MG63 (cell line): ENCODE data around the gene MARCKSL1. TPM values are rescaled to one million over a fixed set of nuclear protein-coding genes. Genes with fewer than 3 reads are reported as not detected.
A peak's percentile ranks its signal among the peaks of the same experiment; 100 is the strongest.
"Not testable (repeated sequence)": the region's sequence is repeated elsewhere in the genome, so short reads cannot be mapped to it uniquely, and the experiment has no call there.

Experiments
- DNase-seq: peaks from one replicate; pipeline ENCODE4 v3.0.0-alpha.2; 2020
- H3K27me3 ChIP-seq: fragments of 250-450 bp; sonication (Bioruptor Pico); 2 replicates; pipeline ENCODE4 v1.5.1; 2020; ENCODE audit warnings: mild to moderate bottlenecking, moderate library complexity
- H3K36me3 ChIP-seq: fragments of 250-450 bp; sonication (Bioruptor Pico); 2 replicates; pipeline ENCODE4 v1.5.1; 2020; ENCODE audit warnings: mild to moderate bottlenecking, moderate library complexity
- H3K4me3 ChIP-seq: fragments of 250-450 bp; sonication (Bioruptor Pico); 2 replicates; pipeline ENCODE4 v1.5.1; 2020; ENCODE audit warnings: mild to moderate bottlenecking, moderate library complexity
- H3K9me3 ChIP-seq: fragments of 250-450 bp; sonication (Bioruptor Pico); 2 replicates; pipeline ENCODE4 v1.5.1; 2020; ENCODE audit warnings: mild to moderate bottlenecking, moderate library complexity
- total RNA-seq: library from RNA; depleted of rRNA; stranded (reverse); fragments of >200 nt; shearing (Covaris generic); gene quantifications from 2 replicates; pipeline ENCODE4 v1.2.3, GENCODE V29; 2014; ENCODE audit warnings: low replicate concordance

Gene MARCKSL1
- total RNA-seq, 1 experiment from 2014 or later = 19.1 TPM

DNA sequence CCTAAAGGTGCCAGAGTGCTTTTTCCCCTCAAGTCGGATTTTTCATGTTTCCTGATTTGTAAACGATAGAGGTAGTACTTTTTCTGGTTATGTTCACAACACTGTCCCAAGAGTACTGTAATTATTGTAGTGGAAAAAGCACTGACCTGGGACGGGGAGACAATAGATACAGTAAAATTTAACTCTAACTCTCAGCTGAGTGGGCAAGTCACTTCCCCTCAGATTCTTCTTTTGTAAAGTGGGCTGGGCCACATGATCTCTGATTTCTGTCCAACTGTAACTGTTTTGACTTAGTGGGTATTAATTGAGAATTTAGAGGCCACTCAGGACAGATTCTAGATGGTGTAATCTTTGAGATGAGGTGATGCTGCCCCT lies 19.1 kb downstream of the MARCKSL1 start:
- no peak for DNase-seq
- Histone ChIP-seq H3K27me3 (no peaks in the 10 kb centered on the region), H3K9me3 (no peaks in the 10 kb centered on the region), H3K4me3 (no peak overlapping the region), H3K36me3 (peaks cover 21% of the 10 kb centered on the region)

DNA sequence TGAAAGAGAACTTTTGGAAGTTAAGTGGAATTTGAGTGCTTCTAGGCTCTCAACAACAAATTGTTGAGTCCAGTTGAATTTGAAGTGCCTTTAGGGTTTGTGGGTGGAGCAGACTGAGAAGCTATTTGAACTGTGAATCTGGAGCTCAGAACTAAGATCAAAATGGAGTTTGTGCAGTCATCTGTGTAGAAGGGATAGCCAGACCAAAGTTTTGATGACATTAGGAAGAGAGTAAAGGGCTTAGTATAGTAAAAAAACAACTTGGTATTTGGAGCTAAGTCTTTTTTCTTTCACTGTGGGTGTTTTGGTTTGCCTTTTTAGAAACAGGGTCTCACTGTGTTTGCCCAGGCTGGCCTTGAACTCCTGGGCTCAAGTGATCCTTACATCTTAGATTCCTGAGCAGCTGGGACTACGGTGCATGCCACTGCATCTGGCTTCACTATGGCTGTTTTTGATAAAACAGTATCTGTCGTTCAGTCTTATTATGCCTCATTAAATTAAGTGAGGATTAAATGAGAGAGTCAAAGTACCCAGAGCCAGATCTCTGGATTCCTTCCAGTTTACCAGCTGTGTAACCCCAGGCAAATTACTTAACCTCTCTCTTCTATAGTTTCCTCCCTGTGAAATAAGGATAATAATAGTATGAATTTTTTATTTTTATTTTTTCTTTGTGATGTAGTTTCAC lies 24.2 kb downstream of the MARCKSL1 start:
- no peak overlapping the region for H3K4me3 ChIP-seq
- DNase-seq = no peak
- no peaks in the 10 kb centered on the region for H3K9me3 ChIP-seq
- H3K36me3 ChIP-seq = peaks cover 6% of the 10 kb centered on the region
- no peaks in the 10 kb centered on the region for H3K27me3 ChIP-seq

DNA sequence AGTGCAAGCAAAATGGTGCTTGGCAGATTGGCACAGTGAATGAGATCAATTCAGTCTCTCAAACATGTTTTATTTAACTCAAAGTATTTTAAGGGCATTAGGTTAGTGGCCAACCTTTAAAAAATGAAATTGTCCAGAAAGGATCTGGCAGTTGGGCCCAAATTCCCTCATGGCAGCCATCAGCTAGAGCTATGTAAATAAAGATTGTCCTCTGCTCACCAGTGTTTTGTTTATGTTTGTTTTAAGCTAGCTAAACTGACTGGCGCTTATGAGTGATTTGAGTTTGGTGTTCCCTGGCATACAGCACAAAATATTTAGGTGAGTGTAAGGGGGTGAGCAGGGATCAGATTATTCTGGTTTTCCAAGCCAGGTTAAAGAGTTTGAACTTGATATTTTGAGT lies 26.1 kb downstream of the MARCKSL1 start:
- H3K4me3 ChIP-seq = no peak overlapping the region
- peaks cover 4% of the 10 kb centered on the region for H3K9me3 ChIP-seq
- no peaks in the 10 kb centered on the region for H3K27me3 ChIP-seq
- DNase-seq = no peak
- H3K36me3 ChIP-seq = peaks cover 17% of the 10 kb centered on the region

DNA sequence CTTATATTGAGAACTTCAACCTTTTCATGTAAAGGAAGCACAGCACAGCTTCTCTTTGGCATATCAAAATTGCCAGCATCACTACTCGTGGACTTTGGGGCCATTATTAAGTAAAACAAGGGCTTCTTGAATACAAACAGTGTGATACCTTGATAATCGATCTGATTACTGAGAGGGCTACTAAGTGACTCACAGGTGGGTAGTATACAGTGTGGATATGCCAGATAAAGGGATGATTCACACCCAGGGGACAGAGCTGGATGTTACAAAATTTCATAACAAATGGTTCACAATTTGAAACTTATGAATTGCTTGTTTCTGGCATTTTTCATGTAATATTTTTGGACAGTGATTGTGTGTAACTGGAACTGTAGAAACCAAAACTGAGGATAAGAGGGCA lies 28.7 kb downstream of the MARCKSL1 start:
- DNase-seq = no peak
- H3K4me3 ChIP-seq = no peak overlapping the region
- H3K36me3 ChIP-seq = peaks cover 36% of the 10 kb centered on the region
- no peaks in the 10 kb centered on the region for H3K27me3 ChIP-seq
- H3K9me3 ChIP-seq = peaks cover 4% of the 10 kb centered on the region

DNA sequence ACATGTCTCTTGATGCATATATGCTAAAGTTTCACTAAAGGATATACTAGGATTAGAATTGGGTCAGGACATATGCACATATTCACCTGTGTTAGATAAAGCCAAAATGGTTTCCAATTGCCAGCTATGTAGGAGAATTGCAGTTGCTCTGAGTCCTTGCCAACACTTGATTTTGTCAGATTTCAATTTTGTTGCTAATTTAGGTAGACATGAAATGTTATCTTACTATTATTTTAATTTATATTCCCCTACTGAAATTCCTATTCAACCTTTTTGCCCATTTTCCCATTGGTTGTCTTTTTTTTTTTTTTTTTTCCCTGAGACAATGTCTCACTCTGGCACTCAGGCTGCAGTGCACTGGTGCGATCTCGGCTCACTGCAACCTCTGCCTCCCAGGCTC lies 30.7 kb downstream of the MARCKSL1 start:
- no peak for DNase-seq
- H3K4me3 ChIP-seq = no peak overlapping the region
- H3K36me3 ChIP-seq = peaks cover 44% of the 10 kb centered on the region

DNA sequence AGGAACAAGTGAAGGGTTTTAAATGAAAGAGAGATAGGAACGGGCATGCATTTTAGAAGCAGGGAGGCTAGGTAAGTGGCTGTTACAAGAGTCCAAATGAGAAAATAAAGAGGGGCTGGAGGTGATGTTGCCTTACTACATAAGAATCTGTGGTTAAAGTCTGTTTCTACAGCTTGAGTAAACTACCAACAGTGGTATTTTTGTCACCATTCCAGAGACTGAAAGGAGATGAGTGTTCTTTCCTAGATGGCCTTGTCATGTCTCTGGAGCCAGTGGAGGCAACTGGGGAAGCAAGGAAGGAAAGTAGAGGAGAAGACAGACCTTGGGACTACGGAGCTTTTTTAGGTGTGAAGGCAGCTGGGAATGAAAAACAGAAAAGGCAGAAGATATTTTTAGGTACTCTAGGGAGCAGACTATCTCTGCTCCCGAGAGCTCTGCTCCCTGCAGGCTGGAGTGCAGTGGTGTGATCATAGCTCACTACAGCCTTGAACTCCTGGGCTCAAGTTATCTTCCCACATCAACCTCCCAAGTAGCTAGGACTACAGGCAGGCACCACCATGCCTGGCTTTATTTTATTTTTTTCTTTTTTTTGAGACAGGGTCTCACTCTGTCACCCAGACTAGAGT lies 31.9 kb downstream of the MARCKSL1 start:
- Histone ChIP-seq H3K27me3 (no peaks in the 10 kb centered on the region), H3K4me3 (no peak overlapping the region), H3K36me3 (peaks cover 44% of the 10 kb centered on the region), H3K9me3 (peaks cover 4% of the 10 kb centered on the region)
- no peak for DNase-seq

More for the DNA sequence above, 30.7 kb downstream of the MARCKSL1 start:
- peaks cover 4% of the 10 kb centered on the region for H3K9me3 ChIP-seq
- H3K27me3 ChIP-seq = no peaks in the 10 kb centered on the region

DNA sequence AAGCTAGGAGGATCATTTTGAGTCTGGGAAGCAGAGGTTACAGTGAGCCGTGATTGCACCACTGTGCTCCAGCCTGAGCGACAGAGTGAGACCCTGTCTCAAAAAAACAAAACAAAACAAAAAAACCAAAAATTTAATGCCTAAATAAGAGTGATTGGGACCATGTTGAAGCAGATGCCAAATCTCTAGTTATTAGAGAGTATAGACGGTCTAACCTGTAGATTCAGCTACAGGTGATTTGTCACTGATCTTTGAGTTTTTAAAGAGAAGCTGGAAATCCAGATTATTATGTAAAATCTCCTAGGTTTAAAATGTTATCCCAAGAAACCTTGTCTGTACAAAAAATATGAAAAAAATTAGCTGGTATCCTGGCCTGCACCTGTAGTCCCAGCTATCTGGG lies 32.7 kb downstream of the MARCKSL1 start:
- no peak overlapping the region for H3K4me3 ChIP-seq
- H3K36me3 ChIP-seq = peaks cover 44% of the 10 kb centered on the region
- H3K9me3 ChIP-seq = peaks cover 4% of the 10 kb centered on the region
- no peaks in the 10 kb centered on the region for H3K27me3 ChIP-seq
- DNase-seq = no peak

DNA sequence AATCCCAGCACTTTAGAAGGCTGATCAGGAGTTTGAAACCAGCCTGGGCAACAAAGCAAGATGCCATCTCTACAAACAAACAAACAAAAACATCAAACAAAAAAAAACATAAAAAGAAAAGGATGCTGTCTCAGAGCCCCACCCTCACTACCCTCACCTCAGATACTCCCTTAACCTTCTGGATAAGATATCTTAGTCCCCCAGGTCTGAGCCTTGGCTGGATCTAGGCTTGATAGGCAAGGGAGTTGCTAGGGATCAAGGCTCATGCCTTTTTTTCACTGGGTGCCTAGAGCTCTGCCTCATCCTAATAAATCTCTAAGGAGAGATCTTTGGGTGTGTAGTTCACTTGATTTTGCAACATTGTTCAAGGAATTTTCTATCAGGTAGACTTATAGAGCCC lies 36.7 kb downstream of the MARCKSL1 start:
- H3K36me3 ChIP-seq = peaks cover 26% of the 10 kb centered on the region
- no peaks in the 10 kb centered on the region for H3K27me3 ChIP-seq
- DNase-seq = no peak
- H3K9me3 ChIP-seq = no peaks in the 10 kb centered on the region
- H3K4me3 ChIP-seq = no peak overlapping the region

DNA sequence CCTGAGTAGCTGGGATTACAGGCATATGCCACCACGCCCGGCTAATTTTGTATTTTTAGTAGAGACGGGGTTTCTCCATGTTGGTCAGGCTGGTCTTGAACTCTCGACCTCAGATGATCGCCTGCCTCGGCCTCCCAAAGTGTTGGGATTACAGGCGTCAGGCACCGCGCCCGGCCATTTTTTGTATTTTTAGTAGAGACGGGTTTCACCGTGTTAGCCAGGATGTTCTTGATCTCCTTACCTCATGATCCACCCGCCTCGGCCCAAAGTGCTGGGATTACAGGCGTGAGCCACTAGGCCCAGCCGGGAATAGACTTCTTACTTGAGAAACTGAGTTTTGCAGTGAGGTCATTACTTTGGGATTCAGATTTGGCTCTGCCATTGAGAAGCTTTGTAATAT lies 37.8 kb downstream of the MARCKSL1 start:
- H3K9me3 ChIP-seq, H3K4me3 ChIP-seq, DNase-seq, H3K27me3 ChIP-seq: not testable (repeated sequence)
- peaks cover 16% of the 10 kb centered on the region for H3K36me3 ChIP-seq

DNA sequence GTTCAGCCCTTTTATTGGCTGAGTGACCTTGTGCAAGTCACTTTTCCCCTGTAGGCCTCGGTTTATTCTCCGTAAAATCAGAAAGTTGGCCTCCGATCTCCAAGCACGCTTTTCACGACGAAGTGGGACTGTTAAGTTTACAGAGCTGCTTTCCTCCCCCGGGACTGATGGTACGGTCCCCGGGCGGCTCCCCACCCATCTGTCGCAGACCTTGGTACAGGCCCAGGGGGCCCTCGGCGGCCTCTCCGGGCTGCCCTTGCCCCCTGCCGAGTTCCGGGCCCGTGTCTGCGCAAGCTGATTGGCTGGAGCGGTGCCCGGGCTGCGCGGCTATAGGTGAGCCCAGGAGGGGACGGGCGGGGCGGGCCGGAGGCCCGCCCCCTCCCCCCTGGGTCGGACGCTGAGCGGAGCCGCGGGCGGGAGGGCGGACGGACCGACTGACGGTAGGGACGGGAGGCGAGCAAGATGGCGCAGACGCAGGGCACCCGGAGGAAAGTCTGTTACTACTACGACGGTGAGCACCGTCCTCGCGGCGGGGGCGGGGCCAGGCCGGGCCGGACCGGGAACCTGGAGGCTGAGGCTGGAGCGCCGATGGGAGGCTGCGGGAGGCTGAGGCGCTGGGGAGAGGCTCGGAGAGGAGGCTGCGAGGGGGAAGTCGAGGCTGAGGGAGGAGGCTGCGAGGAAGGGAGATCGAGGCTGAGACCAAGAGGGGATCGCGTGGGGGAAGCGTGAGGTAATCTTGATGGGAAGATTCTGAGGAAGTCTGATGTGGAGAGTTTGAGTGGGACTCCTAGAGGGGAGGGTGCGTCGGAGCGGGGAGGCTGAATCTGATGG lies 44.1 kb downstream of the MARCKSL1 start, which contains the start of gene HDAC1:
Gene HDAC1 (plus strand): TSS at position 376 of the 831 bp plus-strand sequence. CDS start 87 bp downstream, at position 463.
- H3K4me3 ChIP-seq = peak within 1 kb of the TSS; percentile 87
- H3K9me3 ChIP-seq = no peaks in the 10 kb centered on the region
- DNase-seq = peak; percentile 97
- H3K27me3 ChIP-seq = no peaks in the 10 kb centered on the region
- peaks cover 5% of the 10 kb centered on the region for H3K36me3 ChIP-seq

DNA sequence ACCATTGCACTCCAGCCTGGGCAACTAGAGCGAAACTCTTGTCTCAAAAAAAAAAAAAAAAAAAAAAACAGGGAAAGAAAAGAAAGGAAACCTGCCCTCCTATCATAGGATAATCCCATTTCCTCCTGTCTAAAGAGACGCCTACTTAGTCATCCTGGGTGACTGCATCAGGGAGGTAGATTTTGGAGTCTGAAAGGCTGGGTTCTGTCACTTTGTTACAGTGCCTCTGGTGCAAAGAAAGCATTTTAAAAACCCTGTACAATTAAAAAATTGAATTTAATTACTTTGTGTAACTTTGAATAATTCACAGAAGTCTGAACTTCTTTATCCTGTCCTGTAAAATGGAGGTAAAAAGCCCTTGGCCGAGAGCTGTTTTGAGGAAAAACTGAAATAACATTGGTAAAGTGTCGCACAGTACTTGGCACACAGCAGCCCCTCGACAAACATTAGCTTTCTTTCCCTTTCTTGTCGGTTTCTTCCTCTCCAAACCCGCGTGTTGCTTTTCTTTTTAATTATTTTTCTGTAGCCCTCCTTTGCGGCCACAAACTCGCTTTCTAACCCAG lies 44.8 kb downstream of the MARCKSL1 start:
- DNase-seq = peak; percentile 38
- Histone ChIP-seq H3K36me3 (peaks cover 3% of the 10 kb centered on the region), H3K4me3 (peak overlapping the region; percentile 87), H3K9me3 (no peaks in the 10 kb centered on the region), H3K27me3 (no peaks in the 10 kb centered on the region)

DNA sequence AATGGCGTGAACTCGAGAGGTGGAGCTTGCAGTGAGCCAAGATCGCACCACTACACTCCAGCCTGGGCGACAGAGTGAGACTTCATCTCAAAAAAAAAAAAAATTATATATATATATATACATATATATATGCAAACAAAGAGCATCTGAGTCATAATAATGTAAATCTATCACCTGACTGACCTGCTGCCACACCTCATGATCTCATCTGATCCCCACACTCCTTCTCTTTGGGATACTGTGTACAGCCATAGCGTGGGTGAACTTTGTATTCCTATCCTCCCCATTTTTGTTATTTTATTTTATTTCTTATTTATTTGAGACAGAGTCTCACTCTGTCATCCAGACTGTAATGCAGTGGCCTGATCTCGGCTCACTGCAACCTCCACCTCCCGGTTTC lies 46.8 kb downstream of the MARCKSL1 start:
- peaks cover 3% of the 10 kb centered on the region; the same call in 1 of the 2 replicates for H3K36me3 ChIP-seq
- H3K27me3 ChIP-seq = no peaks in the 10 kb centered on the region
- H3K4me3 ChIP-seq = no peak overlapping the region
- no peaks in the 10 kb centered on the region for H3K9me3 ChIP-seq
- DNase-seq = no peak

DNA sequence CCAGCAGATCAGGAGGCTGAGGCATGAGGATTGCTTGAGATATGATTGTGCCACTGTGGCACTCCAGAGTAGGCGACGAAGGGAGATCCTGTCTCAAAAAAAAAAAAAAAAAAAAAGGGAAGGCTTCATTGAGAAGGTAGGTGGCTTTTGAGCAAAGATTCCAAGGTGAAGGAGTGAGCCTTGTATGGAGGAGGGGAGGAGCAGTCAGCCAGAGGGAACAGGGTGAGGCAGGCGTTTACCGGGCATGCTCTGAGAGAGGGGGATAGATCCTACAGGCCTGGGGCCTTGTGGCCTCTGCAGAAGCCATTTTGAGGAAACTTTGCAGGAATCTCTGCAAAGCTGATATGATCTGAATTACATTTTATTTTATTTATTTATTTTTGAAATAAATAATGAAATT lies 49.3 kb downstream of the MARCKSL1 start:
- DNase-seq = no peak
- no peaks in the 10 kb centered on the region for H3K9me3 ChIP-seq
- no peak overlapping the region for H3K4me3 ChIP-seq
- H3K36me3 ChIP-seq = no peaks in the 10 kb centered on the region
- H3K27me3 ChIP-seq = no peaks in the 10 kb centered on the region

DNA sequence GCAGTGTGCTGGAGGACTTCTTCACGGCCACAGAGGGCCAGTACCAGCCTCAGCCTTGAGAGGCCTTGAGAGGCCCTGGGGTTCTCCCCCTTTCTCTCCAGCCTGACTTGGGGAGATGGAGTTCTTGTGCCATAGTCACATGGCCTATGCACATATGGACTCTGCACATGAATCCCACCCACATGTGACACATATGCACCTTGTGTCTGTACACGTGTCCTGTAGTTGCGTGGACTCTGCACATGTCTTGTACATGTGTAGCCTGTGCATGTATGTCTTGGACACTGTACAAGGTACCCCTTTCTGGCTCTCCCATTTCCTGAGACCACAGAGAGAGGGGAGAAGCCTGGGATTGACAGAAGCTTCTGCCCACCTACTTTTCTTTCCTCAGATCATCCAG lies 50.4 kb downstream of the MARCKSL1 start:
- Histone ChIP-seq H3K27me3 (no peaks in the 10 kb centered on the region), H3K9me3 (no peaks in the 10 kb centered on the region), H3K4me3 (no peak overlapping the region), H3K36me3 (no peaks in the 10 kb centered on the region)
- no peak for DNase-seq

DNA sequence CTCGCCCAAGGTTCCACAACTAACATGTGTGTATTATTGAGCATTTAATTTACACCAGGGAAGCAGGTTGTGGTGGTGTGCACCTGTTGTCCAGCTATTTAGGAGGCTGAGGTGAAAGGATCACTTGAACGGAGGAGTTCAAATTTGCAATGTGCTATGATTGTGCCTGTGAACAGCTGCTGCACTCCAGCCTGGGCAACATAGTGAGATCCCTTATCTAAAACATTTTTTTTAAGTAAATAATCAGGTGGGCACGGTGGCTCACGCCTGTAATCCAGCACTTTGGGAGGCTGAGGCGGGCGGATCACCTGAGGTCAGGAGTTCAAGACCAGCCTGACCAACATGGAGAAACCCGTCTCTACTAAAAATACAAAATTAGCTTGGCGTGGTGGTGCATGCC lies 51.3 kb downstream of the MARCKSL1 start:
- not testable (repeated sequence) for H3K36me3 ChIP-seq, H3K27me3 ChIP-seq, DNase-seq, H3K4me3 ChIP-seq, H3K9me3 ChIP-seq
